HG02885 (cell line): ENCODE data around the gene ANKFN1.
"Not testable (repeated sequence)": the region's sequence is repeated elsewhere in the genome, so short reads cannot be mapped to it uniquely, and the experiment has no call there.

Experiments used
- ATAC-seq: cut with Tn5 transposase; IDR thresholded peaks from one replicate; pipeline ENCODE4 v1.9.1; 2021; ENCODE audit warnings: mild to moderate bottlenecking; ENCODE audit not compliant: unreplicated experiment, poor library complexity

ANKFN1 gene

DNA sequence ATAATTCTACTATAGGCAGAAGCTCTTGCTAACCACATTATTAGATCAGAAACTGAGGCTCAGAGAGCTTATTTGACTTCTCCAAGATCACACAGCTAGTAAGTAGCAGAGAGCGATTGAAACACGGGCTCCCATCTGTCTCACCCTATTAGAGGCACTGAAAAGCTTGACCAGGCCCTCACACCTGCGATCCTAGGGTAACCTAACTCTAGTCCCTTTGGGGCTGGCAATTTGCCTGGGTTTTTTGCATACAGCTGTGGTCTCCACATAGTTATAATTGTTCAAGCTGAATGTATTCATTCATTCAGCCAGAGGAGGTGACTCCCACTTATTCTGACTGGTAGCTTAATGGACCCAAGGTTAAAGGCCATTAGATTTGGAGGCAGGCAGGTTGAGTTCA lies 121.2 kb downstream of the ANKFN1 start:
- ATAC-seq, result no peak

DNA sequence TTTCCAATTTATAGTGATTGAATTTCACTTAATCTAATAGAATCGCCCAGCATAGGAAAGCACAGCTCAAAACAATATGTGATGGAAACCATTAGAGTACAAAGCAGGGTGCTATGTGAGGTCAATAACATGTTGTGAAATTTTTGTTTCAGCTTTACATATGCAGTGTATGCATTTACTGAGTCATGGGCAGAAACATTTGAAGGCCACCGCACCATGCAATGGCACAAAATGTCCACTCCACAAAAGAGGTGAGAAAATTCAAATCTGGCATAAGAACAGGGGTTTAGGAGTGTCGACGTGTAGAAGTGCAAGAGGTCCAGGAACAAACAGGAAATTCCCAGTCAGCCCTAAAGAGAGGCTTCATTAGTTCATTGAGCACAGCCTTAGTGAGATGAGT lies 131.2 kb downstream of the ANKFN1 start:
- no peak for ATAC-seq

DNA sequence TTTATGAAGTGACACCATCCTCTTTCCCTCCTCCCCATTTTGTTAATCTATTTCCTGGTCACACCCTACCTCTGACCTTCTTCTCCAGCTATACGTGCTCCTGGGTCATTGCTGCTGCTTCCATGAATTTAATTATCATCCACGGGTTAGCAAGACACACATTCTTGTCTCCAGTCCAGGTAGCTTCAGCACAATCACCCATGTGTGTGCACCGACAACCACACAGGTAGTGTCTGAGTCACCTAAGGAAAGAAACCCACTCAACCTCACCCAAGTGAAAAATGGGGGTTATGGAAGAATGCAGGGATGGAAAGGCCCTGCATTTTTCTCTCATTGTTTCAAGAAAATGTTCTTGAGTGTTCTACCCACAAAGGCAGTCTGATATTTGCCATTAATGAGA lies 135.5 kb downstream of the ANKFN1 start:
- ATAC-seq, result not testable (repeated sequence)

DNA sequence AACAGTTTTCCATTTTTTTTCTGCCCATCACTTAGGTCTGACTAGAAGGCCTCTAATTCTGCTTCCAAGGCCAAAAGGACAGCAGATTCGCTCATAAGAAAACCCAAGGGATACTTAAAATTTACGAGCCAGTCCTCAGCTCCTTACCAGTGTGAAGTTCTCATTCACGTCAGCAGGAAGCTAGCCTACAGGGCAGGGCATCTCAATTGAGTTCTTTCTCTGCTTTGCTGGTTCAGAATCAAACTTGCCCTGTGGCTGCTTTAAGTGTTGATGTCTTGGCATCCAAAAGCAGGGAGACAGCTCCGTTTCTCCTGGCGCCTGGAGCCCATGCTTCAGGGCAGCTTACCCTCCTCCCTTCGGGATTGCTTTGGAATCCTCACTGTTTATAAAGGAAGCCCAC lies 136.0 kb downstream of the ANKFN1 start:
- ATAC-seq, result no peak

GRCh38 chr17:56290101-56290801 lies 137.0 kb downstream of the ANKFN1 start:
- no peak for ATAC-seq

DNA sequence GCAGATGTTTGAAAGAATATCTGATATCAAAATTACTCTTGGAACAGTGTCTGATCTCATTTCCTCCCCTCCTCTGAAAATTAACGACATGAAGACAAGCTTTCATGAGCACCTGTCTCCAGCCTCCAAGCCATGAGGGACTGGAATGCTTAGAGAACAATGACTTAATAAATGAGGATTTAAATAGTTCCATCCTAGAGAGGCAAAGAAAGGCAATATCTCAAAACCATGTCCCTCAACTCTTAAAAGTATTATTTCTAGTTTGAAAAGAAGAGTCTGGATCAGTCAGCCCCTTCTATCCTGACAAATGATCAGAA lies 137.5 kb downstream of the ANKFN1 start:
- ATAC-seq, result no peak

DNA sequence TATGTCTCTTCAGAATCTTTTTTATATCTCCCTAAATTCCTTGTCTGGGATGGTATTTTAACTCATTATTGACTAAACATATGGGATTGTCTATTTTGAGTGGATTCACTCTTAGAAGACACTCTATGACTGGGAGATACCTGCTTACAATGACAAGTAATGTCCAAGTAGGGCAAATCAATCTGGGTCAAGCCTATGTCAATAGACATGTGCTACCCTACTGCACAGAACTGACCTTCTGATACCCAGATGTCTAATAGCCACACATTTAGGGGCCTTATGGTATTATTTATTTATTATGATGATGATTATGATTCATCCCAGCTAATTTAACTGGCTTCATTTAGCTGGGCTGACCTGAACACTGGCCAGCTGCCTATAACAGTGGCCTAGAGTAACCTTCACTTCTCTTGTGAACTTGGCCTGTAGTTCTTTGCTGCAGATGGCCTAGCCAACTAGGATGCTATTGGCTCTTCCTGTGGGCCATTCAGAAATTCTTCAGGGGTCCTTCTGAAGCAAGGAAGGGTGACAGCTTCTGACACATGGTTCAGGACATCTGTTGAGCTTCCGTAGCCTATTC lies 138.0 kb downstream of the ANKFN1 start:
- no peak for ATAC-seq

GRCh38 chr17:56292010-56292409 lies 138.7 kb downstream of the ANKFN1 start:
- no peak for ATAC-seq

GRCh38 chr17:56292578-56292977 lies 139.3 kb downstream of the ANKFN1 start:
- no peak for ATAC-seq

DNA sequence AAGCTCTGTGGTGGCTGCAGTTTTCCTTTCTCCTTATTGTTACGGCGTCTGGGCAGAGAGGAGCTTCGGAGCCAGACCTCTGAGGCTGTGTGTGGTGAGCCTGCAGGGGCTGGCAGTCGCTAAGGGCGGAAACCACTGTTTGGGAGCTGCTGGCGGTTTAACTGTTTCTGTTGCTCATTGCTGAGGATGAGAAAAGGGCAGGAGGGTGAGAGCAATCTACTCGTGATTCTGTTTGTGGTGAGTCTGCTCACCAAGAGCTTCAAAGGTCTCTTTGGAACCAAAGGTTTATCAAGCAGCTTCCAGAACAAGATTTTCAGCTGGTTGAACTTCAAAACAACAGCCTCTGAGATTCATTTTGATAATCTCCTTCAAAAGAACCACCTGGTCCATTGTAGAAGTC lies 143.9 kb downstream of the ANKFN1 start:
- no peak for ATAC-seq

GRCh38 chr17:56298846-56299245 lies 145.6 kb downstream of the ANKFN1 start:
- ATAC-seq, result no peak

- ATAC-seq, result no peak
Measured at GRCh38 chr17:56300144-56300543, 146.9 kb downstream of the ANKFN1 start.

GRCh38 chr17:56305007-56305406 lies 151.7 kb downstream of the ANKFN1 start:
- no peak for ATAC-seq

GRCh38 chr17:56309897-56310296 lies 156.6 kb downstream of the ANKFN1 start:
- no peak for ATAC-seq

GRCh38 chr17:56310782-56311181 lies 157.5 kb downstream of the ANKFN1 start:
- ATAC-seq, result no peak

GRCh38 chr17:56313201-56313600 lies 159.9 kb downstream of the ANKFN1 start:
- ATAC-seq, result no peak

DNA sequence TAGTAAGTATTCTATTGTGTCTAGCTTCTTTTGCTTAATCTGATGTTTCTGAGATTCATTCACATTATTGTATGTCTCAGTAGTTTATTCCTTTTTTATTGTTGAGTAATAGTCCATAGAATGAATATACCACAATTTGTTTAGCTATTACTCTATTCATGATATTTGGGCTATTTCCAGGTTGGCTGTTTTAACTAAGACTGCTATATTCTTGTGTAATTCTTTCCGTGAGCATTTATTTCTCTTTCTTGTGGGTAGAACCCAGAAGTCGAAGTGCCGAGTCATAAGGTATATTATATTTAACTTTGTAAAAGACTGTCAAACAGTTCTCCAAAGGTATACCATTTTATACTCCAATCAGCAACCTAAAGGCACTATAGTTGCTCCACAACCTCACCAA lies 160.8 kb downstream of the ANKFN1 start:
- no peak for ATAC-seq

- no peak for ATAC-seq
Measured at GRCh38 chr17:56314984-56315602, 161.8 kb downstream of the ANKFN1 start.

GRCh38 chr17:56316604-56317003 lies 163.3 kb downstream of the ANKFN1 start:
- no peak for ATAC-seq

DNA sequence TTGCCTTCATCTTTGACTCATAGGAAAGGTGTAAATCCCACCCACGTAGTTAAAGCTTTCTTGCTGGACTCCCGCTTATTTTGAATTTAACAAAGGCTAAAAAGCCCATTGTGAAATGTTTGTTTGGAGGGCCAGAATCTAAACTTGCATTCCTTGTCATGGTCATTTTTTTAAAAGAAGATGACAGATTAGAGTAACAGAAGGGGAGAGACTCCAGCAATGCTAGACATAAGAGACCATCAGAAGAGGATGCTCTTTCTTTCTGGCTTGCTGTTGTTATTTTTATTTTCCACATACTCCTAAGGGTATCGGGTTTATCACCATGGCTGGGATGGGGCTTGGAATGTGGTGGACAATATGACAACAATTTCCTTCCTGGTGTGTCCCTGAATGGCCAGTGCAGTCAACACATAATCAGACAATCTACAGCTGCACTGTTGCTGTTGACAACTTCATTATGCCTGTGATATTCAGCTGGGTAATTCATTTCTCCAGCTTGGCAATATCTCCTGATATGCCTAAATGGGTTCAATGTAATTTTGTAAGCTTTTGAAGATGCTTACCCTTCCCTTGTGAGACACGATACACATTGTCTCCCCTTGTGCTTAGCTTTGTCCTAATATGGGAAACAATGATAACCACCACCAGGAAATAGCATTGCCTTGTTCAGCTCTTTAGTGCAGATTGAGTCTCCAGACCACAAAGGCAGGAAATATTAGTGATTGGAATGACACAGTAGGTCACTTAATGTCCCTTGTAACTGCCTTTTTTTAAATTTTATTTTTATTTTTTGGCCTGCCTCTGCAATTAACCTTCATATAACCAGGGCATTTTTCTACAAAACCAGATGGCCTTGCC lies 164.3 kb downstream of the ANKFN1 start:
- no peak for ATAC-seq

- peak; percentile 73 for ATAC-seq
Measured at GRCh38 chr17:56319531-56319930, 166.3 kb downstream of the ANKFN1 start.
